ENCODE data around the gene MRC1.

Gene MRC1

GRCh38 chr10:17814973-17815372 lies 5.8 kb downstream of the MRC1 start:
- TF ChIP-seq ZFX (IDR thresholded peaks at IDR 0.05) (no peak), CTCF (conservative IDR thresholded peaks at IDR 0.05) (no peak)

GRCh38 chr10:17816199-17816598 lies 7.1 kb downstream of the MRC1 start:
- TF ChIP-seq ZFX (IDR thresholded peaks at IDR 0.05) (no peak), CTCF (conservative IDR thresholded peaks at IDR 0.05) (no peak)
- H3K27ac ChIP-seq, result no peak overlapping the region

More at GRCh38 chr10:17814973-17815372, 5.8 kb downstream of the MRC1 start:
- H3K27ac ChIP-seq, result no peak overlapping the region

GRCh38 chr10:17817316-17817715 lies 8.2 kb downstream of the MRC1 start:
- no peak overlapping the region for H3K27ac ChIP-seq
- TF ChIP-seq ZFX (IDR thresholded peaks at IDR 0.05) (no peak), CTCF (conservative IDR thresholded peaks at IDR 0.05) (no peak)

- TF ChIP-seq ZFX (IDR thresholded peaks at IDR 0.05), result no peak
- no peak for TF ChIP-seq CTCF (conservative IDR thresholded peaks at IDR 0.05)
- no peak overlapping the region for H3K27ac ChIP-seq
Measured at GRCh38 chr10:17817790-17818189, 8.6 kb downstream of the MRC1 start.

- no peak overlapping the region for H3K27ac ChIP-seq
- TF ChIP-seq ZFX (IDR thresholded peaks at IDR 0.05) (no peak), CTCF (conservative IDR thresholded peaks at IDR 0.05) (no peak)
Measured at GRCh38 chr10:17819836-17820235, 10.7 kb downstream of the MRC1 start.

- TF ChIP-seq CTCF (conservative IDR thresholded peaks at IDR 0.05) (no peak), ZFX (IDR thresholded peaks at IDR 0.05) (no peak)
- no peak overlapping the region for H3K27ac ChIP-seq
Measured at GRCh38 chr10:17820943-17821342, 11.8 kb downstream of the MRC1 start.

- H3K27ac ChIP-seq, result no peak overlapping the region
Measured at GRCh38 chr10:17821893-17822292, 12.7 kb downstream of the MRC1 start.

More at GRCh38 chr10:17821893-17822292, 12.7 kb downstream of the MRC1 start:
- TF ChIP-seq CTCF (conservative IDR thresholded peaks at IDR 0.05), result no peak
- TF ChIP-seq ZFX (IDR thresholded peaks at IDR 0.05), result no peak
